Central memory CD8-positive, alpha-beta T cell (primary cell): ENCODE results near the gene MYBPC3.
A peak's percentile ranks its signal among the peaks of the same experiment; 100 is the strongest.

ENCODE experiments used
- ATAC-seq: fragments of 150-1000 bp; cut with Tn5 transposase; replicated peaks from 2 replicates; pipeline ENCODE4 v1.10.0; 2022; ENCODE audit warnings: mild to moderate bottlenecking, moderate FRiP score, moderate number of reproducible peaks; ENCODE audit not compliant: poor library complexity, severe bottlenecking; ENCODE audit errors: extremely low read depth
- DNase-seq, 2 donors: peaks; one replicate each; pipeline ENCODE4 v3.0.0; 2021; ENCODE audit warnings: low spot score in 2 of 2
- H3K27ac Mint-ChIP-seq: one replicate; pipeline ENCODE4 v1.8.0; 2022; ENCODE audit warnings: low read depth, mild to moderate bottlenecking, moderate library complexity, mixed read lengths
- H3K27me3 Mint-ChIP-seq: one replicate; pipeline ENCODE4 v1.8.0; 2022; ENCODE audit warnings: mixed read lengths
- H3K36me3 Mint-ChIP-seq: one replicate; pipeline ENCODE4 v1.8.0; 2022; ENCODE audit warnings: mild to moderate bottlenecking, moderate library complexity, mixed read lengths; ENCODE audit not compliant: insufficient read depth
- H3K4me1 Mint-ChIP-seq: one replicate; pipeline ENCODE4 v1.8.0; 2022; ENCODE audit warnings: mixed read lengths
- H3K4me3 Mint-ChIP-seq: one replicate; pipeline ENCODE4 v1.8.0; 2022; ENCODE audit warnings: mild to moderate bottlenecking, moderate library complexity, mixed read lengths
- H3K9me3 Mint-ChIP-seq: one replicate; pipeline ENCODE4 v1.8.0; 2022; ENCODE audit warnings: mixed read lengths

Gene MYBPC3

GRCh38 chr11:47305734-47306483 is 46.6 kb downstream of the MYBPC3 start:
- H3K9me3 Mint-ChIP-seq: peaks cover 9% of the 10 kb centered on the region
- H3K36me3 Mint-ChIP-seq: peaks cover 74% of the 10 kb centered on the region
- ATAC-seq: no peak
- H3K27me3 Mint-ChIP-seq: no peaks in the 10 kb centered on the region
- H3K4me3 Mint-ChIP-seq: no peak overlapping the region
- H3K27ac Mint-ChIP-seq: no peak overlapping the region
- peaks cover 16% of the 10 kb centered on the region for H3K4me1 Mint-ChIP-seq
- DNase-seq: no peak

GRCh38 chr11:47302853-47303252 is 49.6 kb downstream of the MYBPC3 start:
- peak overlapping the region; percentile 78 for H3K27ac Mint-ChIP-seq
- ATAC-seq (no peak), DNase-seq (no peak)
- H3K9me3 Mint-ChIP-seq: peaks cover 9% of the 10 kb centered on the region
- H3K36me3 Mint-ChIP-seq: peaks cover 74% of the 10 kb centered on the region
- H3K27me3 Mint-ChIP-seq: no peaks in the 10 kb centered on the region
- peaks cover 16% of the 10 kb centered on the region for H3K4me1 Mint-ChIP-seq
- H3K4me3 Mint-ChIP-seq: no peak overlapping the region

GRCh38 chr11:47299078-47299477 is 53.4 kb downstream of the MYBPC3 start:
- H3K27me3 Mint-ChIP-seq: no peaks in the 10 kb centered on the region
- peaks cover 6% of the 10 kb centered on the region for H3K4me1 Mint-ChIP-seq
- no peak overlapping the region for H3K4me3 Mint-ChIP-seq
- no peak for ATAC-seq
- H3K27ac Mint-ChIP-seq: no peak overlapping the region
- H3K36me3 Mint-ChIP-seq: peaks cover 78% of the 10 kb centered on the region
- peaks cover 9% of the 10 kb centered on the region for H3K9me3 Mint-ChIP-seq
- DNase-seq: no peak

GRCh38 chr11:47296045-47296444 is 56.5 kb downstream of the MYBPC3 start:
- Mint-ChIP-seq H3K27me3 (no peaks in the 10 kb centered on the region), H3K9me3 (no peaks in the 10 kb centered on the region), H3K4me3 (no peak overlapping the region), H3K36me3 (peaks cover 84% of the 10 kb centered on the region), H3K27ac (no peak overlapping the region), H3K4me1 (no peaks in the 10 kb centered on the region)
- DNase-seq (no peak), ATAC-seq (no peak)

- Mint-ChIP-seq H3K36me3 (peaks cover 85% of the 10 kb centered on the region), H3K4me3 (no peak overlapping the region), H3K27me3 (no peaks in the 10 kb centered on the region), H3K4me1 (no peaks in the 10 kb centered on the region), H3K9me3 (no peaks in the 10 kb centered on the region), H3K27ac (peak overlapping the region; percentile 44)
- DNase-seq: no peak
- ATAC-seq: no peak
These were observed 57.1 kb downstream of the MYBPC3 start for GRCh38 chr11:47295385-47295784.

GRCh38 chr11:47289856-47290255 is 62.6 kb downstream of the MYBPC3 start:
- no peak overlapping the region for H3K27ac Mint-ChIP-seq
- no peaks in the 10 kb centered on the region for H3K27me3 Mint-ChIP-seq
- peaks cover 5% of the 10 kb centered on the region for H3K4me1 Mint-ChIP-seq
- H3K4me3 Mint-ChIP-seq: no peak overlapping the region
- H3K36me3 Mint-ChIP-seq: peaks cover 90% of the 10 kb centered on the region
- no peak for DNase-seq
- ATAC-seq: no peak
- no peaks in the 10 kb centered on the region for H3K9me3 Mint-ChIP-seq

- Mint-ChIP-seq H3K36me3 (peaks cover 93% of the 10 kb centered on the region), H3K9me3 (no peaks in the 10 kb centered on the region), H3K4me3 (no peak overlapping the region), H3K4me1 (peaks cover 5% of the 10 kb centered on the region), H3K27ac (peak overlapping the region; percentile 38), H3K27me3 (no peaks in the 10 kb centered on the region)
- DNase-seq (no peak), ATAC-seq (no peak)
These were observed 64.4 kb downstream of the MYBPC3 start for GRCh38 chr11:47288066-47288465.

- Mint-ChIP-seq H3K36me3 (peaks cover 91% of the 10 kb centered on the region), H3K4me1 (peaks cover 5% of the 10 kb centered on the region), H3K27ac (peak overlapping the region; percentile 51), H3K9me3 (no peaks in the 10 kb centered on the region), H3K27me3 (no peaks in the 10 kb centered on the region), H3K4me3 (no peak overlapping the region)
- ATAC-seq: no peak
- DNase-seq: no peak
These were observed 66.3 kb downstream of the MYBPC3 start for GRCh38 chr11:47285969-47286770.

- Mint-ChIP-seq H3K27me3 (no peaks in the 10 kb centered on the region), H3K4me1 (peaks cover 5% of the 10 kb centered on the region), H3K36me3 (peaks cover 87% of the 10 kb centered on the region), H3K9me3 (no peaks in the 10 kb centered on the region), H3K4me3 (no peak overlapping the region), H3K27ac (no peak overlapping the region)
- ATAC-seq: no peak
- DNase-seq: no peak
These were observed 68.4 kb downstream of the MYBPC3 start for GRCh38 chr11:47284151-47284550.

GRCh38 chr11:47282462-47282861 is 70.0 kb downstream of the MYBPC3 start:
- Mint-ChIP-seq H3K27me3 (no peaks in the 10 kb centered on the region), H3K4me3 (no peak overlapping the region), H3K27ac (no peak overlapping the region), H3K4me1 (peaks cover 5% of the 10 kb centered on the region), H3K36me3 (peaks cover 86% of the 10 kb centered on the region), H3K9me3 (no peaks in the 10 kb centered on the region)
- ATAC-seq (no peak), DNase-seq (no peak)
